ENCODE data around the gene LRMDA. TPM values are rescaled to one million over a fixed set of nuclear protein-coding genes. Genes with fewer than 3 reads are reported as not detected.
A peak's percentile ranks its signal among the peaks of the same experiment; 100 is the strongest.

The LRMDA gene
- total RNA-seq, 1 experiment from 2014 or later: 1.2 TPM

DNA sequence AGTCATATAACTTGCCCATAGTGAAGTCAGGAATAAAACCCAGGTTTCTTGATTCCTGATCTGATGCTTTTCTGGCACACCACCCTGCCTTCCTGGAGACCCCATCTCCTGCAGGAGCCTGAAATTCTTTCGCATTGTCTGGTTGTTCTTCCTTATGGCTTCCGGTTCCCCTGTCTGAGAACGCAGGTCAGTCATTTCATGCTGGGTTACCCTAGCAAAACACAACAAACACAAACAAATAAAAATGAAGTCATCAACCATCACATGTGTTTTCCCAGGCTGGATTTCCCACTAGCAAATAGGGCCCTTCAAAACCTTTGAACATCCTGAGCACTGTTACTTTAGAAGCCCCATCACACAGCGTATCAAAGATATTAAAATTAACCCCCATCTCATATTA, 569.6 kb downstream of the LRMDA start:
- no TSS peak for BruUV-seq (replicated peaks)

DNA sequence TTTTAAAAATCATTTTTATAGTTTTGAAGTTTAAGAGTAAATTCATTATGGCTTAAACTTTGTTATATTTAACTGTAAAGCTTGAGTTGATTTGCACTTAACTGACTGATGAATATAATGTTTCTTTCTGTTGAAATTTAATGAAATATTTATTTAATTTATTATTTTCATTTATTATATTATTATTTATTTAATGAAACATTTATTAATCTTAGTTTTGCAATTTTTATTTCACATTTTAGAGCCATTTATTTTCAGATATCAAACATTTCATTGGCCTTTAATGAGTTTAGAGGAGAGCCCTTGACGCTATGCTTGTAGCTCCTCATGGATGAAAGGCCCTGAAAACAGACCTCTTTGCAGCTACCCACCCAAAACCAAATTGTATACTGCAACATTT, 570.0 kb downstream of the LRMDA start:
- Histone ChIP-seq H3K4me1 (ENCODE audit: insufficient read depth, low read length) (no peaks in the 10 kb centered on the region), H3K9ac (ENCODE audit: low read length) (no peak overlapping the region), H3K79me2 (ENCODE audit: low read length) (no peaks in the 10 kb centered on the region), H3F3A (ENCODE audit: low read length, unreplicated experiment) (no peaks in the 10 kb centered on the region), H3K36me3 (ENCODE audit: low read depth, low read length) (no peaks in the 10 kb centered on the region), H3K9me3 (ENCODE audit: low read length) (no peaks in the 10 kb centered on the region), H3K4me3 (ENCODE audit: low read length) (no peak overlapping the region), H3K27me3 (ENCODE audit: low read length) (peaks cover 88% of the 10 kb centered on the region), H3K9me2 (replicated peaks; ENCODE audit: low read length) (no peaks in the 10 kb centered on the region), H2AFZ (ENCODE audit: low read length) (no peak overlapping the region), H3K27ac (ENCODE audit: low read length) (no peak overlapping the region), H3K4me2 (ENCODE audit: low read length) (no peak overlapping the region), H4K20me1 (ENCODE audit: low read length) (no peaks in the 10 kb centered on the region)
- TF ChIP-seq, protein P1, sequence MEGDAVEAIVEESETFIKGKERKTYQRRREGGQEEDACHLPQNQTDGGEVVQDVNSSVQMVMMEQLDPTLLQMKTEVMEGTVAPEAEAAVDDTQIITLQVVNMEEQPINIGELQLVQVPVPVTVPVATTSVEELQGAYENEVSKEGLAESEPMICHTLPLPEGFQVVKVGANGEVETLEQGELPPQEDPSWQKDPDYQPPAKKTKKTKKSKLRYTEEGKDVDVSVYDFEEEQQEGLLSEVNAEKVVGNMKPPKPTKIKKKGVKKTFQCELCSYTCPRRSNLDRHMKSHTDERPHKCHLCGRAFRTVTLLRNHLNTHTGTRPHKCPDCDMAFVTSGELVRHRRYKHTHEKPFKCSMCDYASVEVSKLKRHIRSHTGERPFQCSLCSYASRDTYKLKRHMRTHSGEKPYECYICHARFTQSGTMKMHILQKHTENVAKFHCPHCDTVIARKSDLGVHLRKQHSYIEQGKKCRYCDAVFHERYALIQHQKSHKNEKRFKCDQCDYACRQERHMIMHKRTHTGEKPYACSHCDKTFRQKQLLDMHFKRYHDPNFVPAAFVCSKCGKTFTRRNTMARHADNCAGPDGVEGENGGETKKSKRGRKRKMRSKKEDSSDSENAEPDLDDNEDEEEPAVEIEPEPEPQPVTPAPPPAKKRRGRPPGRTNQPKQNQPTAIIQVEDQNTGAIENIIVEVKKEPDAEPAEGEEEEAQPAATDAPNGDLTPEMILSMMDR (conservative IDR thresholded peaks at IDR 0.05; ENCODE audit: low read depth, low read length): no peak
- TF ChIP-seq EZH2phosphoT487 (IDR thresholded peaks at IDR 0.05; ENCODE audit: borderline replicate concordance, low read length): no peak
- no peak for TF ChIP-seq EZH2 (IDR thresholded peaks at IDR 0.05; ENCODE audit: low read length, unreplicated experiment)
- CTCF ChIA-PET: no interaction called here
- intact Hi-C loops (cut with micrococcal nuclease): no loop called here
- BruUV-seq (replicated peaks): no TSS peak
- ATAC-seq (no peak), DNase-seq (no peak)
- POLR2A ChIA-PET (ENCODE audit: unreplicated experiment): no interaction called here

More for the DNA sequence above, 569.6 kb downstream of the LRMDA start:
- Histone ChIP-seq H3K9ac (ENCODE audit: low read length) (no peak overlapping the region), H3K4me1 (ENCODE audit: insufficient read depth, low read length) (no peaks in the 10 kb centered on the region), H3K9me2 (replicated peaks; ENCODE audit: low read length) (no peaks in the 10 kb centered on the region), H4K20me1 (ENCODE audit: low read length) (no peaks in the 10 kb centered on the region), H3K27ac (ENCODE audit: low read length) (no peak overlapping the region), H2AFZ (ENCODE audit: low read length) (no peak overlapping the region), H3K36me3 (ENCODE audit: low read depth, low read length) (no peaks in the 10 kb centered on the region), H3K4me2 (ENCODE audit: low read length) (no peak overlapping the region), H3F3A (ENCODE audit: low read length, unreplicated experiment) (no peaks in the 10 kb centered on the region), H3K27me3 (ENCODE audit: low read length) (peaks cover 88% of the 10 kb centered on the region), H3K79me2 (ENCODE audit: low read length) (no peaks in the 10 kb centered on the region), H3K4me3 (ENCODE audit: low read length) (no peak overlapping the region), H3K9me3 (ENCODE audit: low read length) (no peaks in the 10 kb centered on the region)
- ChIA-PET POLR2A (ENCODE audit: unreplicated experiment) (no interaction called here), CTCF (no interaction called here)
- intact Hi-C loops (cut with micrococcal nuclease): no loop called here
- TF ChIP-seq EZH2phosphoT487 (IDR thresholded peaks at IDR 0.05; ENCODE audit: borderline replicate concordance, low read length) (no peak), EZH2 (IDR thresholded peaks at IDR 0.05; ENCODE audit: low read length, unreplicated experiment) (no peak)
- TF ChIP-seq, protein P1 (conservative IDR thresholded peaks at IDR 0.05; ENCODE audit: low read depth, low read length): no peak
- ATAC-seq (no peak), DNase-seq (no peak)

DNA sequence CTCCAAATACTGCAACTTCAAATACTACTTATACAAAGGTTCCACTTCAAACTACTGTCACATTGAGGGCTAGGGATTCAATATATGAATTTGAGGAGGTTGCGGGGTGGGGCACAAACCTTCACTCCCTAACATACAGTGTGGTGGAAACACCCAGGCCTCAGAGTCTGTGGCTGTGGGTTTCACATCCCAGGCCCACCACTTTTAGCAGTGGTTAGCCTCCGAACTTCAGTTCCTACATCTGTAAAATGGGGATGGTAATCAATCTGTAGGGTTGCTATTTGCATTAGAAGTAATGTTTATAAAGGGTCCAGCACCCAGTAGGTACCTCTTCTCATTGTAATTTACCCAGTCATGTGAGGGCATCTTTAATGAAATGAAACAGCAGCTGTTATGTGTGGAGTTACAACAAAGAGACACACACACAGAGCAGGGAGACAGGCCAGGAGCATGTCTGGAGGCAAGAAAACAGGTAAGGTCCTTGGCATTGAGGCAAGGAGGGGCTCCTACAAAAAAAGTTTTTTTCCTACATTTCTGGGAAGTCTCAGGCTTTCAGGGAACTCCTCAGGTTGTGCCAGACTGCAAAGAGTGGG, 570.9 kb downstream of the LRMDA start:
- no peak for TF ChIP-seq EZH2phosphoT487 (IDR thresholded peaks at IDR 0.05; ENCODE audit: borderline replicate concordance, low read length)
- TF ChIP-seq, protein P1 (conservative IDR thresholded peaks at IDR 0.05; ENCODE audit: low read depth, low read length): no peak
- peak; percentile 14 for TF ChIP-seq EZH2 (IDR thresholded peaks at IDR 0.05; ENCODE audit: low read length, unreplicated experiment)
- POLR2A ChIA-PET (ENCODE audit: unreplicated experiment): no interaction called here
- Histone ChIP-seq H3K9ac (ENCODE audit: low read length) (no peak overlapping the region), H2AFZ (ENCODE audit: low read length) (no peak overlapping the region), H3K9me3 (ENCODE audit: low read length) (no peaks in the 10 kb centered on the region), H3K9me2 (replicated peaks; ENCODE audit: low read length) (no peaks in the 10 kb centered on the region), H3K4me2 (ENCODE audit: low read length) (no peak overlapping the region), H3K4me1 (ENCODE audit: insufficient read depth, low read length) (no peaks in the 10 kb centered on the region), H3K79me2 (ENCODE audit: low read length) (no peaks in the 10 kb centered on the region), H3K36me3 (ENCODE audit: low read depth, low read length) (no peaks in the 10 kb centered on the region), H3F3A (ENCODE audit: low read length, unreplicated experiment) (no peaks in the 10 kb centered on the region), H3K4me3 (ENCODE audit: low read length) (no peak overlapping the region), H3K27ac (ENCODE audit: low read length) (no peak overlapping the region), H3K27me3 (ENCODE audit: low read length) (peaks cover 90% of the 10 kb centered on the region), H4K20me1 (ENCODE audit: low read length) (no peaks in the 10 kb centered on the region)
- ATAC-seq: no peak
- CTCF ChIA-PET: no interaction called here
- no peak for DNase-seq
- intact Hi-C loops (cut with micrococcal nuclease): no loop called here
- BruUV-seq (replicated peaks): no TSS peak
